ENCODE data around the gene C1orf21. TPM values are rescaled to one million over a fixed set of nuclear protein-coding genes. Genes with fewer than 3 reads are reported as not detected.

The C1orf21 gene
- total RNA-seq, 4 donors from 2014 or later: 24.0 to 43.0 (median 40.3) TPM

DNA sequence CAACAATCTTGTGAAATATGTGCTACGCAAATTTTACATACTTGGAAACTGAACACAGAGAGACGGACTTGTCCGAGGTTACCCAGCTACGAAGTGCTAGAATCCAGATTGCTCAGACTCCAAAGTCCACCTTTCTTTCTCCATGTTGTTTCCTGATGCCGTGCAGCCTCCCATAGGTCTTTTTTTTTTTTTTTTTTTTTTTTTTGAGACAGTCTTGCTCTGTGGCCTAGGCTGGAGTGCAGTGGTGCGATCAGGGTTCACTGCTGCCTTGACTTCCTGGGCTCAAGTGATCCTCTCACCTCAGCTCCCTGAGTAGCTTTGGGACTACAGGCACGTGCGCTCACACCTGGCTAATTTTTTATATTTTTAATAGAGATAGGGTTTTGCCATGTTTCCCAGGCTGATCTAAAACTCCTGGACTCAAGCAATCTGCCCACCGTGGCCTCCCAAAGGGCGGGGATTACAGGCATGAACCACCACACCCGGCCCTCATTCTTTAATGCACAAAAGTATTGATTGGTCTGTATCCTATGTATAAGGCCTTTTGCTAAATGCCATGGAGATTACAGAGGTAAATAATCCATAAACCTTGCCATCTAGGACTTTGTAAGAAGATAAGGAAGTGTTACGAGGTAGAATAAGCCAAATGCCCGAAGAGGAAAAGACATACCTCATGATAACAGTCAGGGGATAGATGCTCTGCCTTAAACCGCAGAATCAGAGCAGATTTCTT lies 92.8 kb downstream of the C1orf21 start:
- TF ChIP-seq, protein P1, sequence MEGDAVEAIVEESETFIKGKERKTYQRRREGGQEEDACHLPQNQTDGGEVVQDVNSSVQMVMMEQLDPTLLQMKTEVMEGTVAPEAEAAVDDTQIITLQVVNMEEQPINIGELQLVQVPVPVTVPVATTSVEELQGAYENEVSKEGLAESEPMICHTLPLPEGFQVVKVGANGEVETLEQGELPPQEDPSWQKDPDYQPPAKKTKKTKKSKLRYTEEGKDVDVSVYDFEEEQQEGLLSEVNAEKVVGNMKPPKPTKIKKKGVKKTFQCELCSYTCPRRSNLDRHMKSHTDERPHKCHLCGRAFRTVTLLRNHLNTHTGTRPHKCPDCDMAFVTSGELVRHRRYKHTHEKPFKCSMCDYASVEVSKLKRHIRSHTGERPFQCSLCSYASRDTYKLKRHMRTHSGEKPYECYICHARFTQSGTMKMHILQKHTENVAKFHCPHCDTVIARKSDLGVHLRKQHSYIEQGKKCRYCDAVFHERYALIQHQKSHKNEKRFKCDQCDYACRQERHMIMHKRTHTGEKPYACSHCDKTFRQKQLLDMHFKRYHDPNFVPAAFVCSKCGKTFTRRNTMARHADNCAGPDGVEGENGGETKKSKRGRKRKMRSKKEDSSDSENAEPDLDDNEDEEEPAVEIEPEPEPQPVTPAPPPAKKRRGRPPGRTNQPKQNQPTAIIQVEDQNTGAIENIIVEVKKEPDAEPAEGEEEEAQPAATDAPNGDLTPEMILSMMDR (IDR thresholded peaks at IDR 0.05): no peak
- ATAC-seq (ENCODE audit: low FRiP score) (no peak), DNase-seq (ENCODE audit: low spot score) (no peak)

DNA sequence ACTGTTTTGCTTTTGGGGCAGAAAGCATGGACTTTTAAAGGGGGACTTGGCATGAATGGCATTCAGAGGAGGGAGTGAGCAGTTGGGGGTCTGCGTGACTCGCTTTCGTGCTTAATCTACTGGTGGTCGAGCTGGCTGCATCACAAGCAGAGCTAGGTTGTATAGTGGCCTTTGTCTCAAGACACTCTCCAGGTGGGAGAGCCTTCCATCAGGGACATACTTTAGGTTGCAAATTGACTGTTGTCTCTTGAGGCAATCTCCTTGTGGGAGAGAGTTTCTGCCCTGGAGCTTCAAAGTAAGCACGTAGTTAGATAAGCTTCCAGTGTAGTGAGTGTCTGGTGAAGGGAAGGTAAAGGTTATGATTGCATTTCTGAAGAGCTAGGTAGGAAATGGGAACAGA lies 93.9 kb downstream of the C1orf21 start:
- TF ChIP-seq, protein P1 (IDR thresholded peaks at IDR 0.05): no peak
- no peak for DNase-seq (ENCODE audit: low spot score)
- no peak for ATAC-seq (ENCODE audit: low FRiP score)

DNA sequence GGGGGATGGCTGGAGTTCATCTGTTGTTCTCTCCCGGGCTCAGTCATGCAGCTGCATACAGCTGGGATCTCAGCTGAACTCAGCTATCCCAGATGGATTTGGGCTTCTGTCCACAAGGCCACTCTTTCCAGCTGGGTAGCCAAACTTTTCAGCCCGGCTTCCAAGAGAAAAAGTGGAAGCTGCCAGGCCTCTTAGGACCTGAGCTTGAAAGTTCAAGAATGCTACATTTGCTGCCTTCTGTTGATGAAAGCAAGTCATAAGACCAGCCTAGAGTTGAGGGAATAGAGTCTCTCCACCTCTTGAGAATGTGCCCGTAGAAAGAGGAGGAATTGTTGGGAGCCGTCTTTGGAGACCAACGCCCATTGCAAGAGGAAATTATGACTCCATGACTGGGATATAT lies 95.3 kb downstream of the C1orf21 start:
- DNase-seq (ENCODE audit: low spot score) (no peak), ATAC-seq (ENCODE audit: low FRiP score) (no peak)

DNA sequence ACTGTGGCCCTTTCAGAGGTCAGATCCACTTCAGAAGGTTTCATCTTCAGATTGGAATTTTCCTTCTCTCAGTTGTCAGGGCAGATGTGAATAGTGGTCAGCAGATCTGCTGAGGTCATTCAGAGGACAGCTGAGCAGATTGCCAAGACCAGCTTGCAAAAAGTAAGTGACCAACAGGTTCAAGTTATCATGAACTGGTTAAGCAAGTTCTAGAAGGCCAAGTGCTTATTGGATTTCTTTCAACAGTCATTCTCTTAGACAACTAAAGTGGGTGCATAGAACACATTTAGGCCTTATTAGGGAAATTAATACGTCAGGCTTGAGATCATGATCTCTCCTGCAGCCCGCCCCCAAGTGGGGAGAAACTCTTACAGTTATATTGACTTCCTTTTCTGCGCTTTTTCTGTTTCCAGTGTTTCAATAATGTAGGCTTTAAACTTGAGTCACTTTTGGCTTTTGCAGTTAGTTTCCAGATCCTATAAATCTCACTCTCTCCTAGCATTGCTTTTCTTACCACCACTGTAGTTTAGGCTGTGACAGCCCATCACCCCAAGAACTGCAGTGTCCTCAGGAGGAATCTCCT lies 96.4 kb downstream of the C1orf21 start:
- TF ChIP-seq, protein P1 (IDR thresholded peaks at IDR 0.05): no peak
- ATAC-seq (ENCODE audit: low FRiP score): peak; percentile 53
- no peak for DNase-seq (ENCODE audit: low spot score)

More for the DNA sequence above, 95.3 kb downstream of the C1orf21 start:
- TF ChIP-seq, protein P1 (IDR thresholded peaks at IDR 0.05): no peak

DNA sequence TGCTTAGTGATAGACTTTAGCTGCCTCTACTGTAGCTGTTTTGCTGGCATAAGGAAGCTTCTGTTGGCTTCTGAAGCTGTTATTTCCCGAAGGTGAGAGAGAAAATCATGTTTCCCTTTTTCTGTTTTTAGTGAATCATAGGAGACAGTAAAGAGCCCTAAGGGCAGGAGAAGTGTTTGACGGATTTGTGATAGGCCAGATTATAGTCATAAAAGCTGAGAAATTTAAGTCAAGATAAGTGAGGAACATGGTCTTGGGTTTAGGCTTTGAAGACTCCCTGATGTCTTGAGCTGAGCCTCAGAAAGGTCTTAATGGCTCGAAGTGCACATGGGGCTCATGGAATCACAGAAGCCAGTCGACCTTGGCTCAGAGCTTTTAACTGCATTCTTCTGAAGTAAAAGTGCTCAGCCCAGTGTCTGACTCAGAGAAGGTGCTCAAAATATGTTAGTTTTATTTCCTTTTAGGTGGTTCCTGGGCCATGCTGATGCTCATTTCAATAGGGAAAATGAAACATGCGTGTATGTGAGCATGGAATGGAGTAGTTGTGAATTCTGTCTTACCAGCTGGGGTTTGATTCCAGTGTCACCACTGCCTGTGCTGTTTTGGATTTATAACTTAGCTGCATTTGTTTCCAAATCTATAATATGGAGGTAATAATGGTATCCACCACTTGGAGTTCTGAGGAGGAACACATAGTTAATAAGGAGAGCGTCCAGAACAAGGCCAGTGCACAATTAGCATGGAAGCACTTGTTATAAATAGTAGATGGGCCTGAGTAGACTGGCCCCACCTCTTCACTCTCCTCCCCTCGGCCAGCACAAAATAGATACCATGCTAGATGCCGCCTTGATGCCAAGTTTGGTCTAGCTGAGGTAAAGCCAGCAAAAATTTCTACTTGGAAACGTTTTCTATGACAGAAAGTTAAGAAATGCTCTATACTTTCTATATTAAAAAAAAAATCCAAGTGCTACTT lies 99.2 kb downstream of the C1orf21 start:
- DNase-seq (ENCODE audit: low spot score) (no peak), ATAC-seq (ENCODE audit: low FRiP score) (no peak)
- TF ChIP-seq, protein P1 (IDR thresholded peaks at IDR 0.05): no peak

DNA sequence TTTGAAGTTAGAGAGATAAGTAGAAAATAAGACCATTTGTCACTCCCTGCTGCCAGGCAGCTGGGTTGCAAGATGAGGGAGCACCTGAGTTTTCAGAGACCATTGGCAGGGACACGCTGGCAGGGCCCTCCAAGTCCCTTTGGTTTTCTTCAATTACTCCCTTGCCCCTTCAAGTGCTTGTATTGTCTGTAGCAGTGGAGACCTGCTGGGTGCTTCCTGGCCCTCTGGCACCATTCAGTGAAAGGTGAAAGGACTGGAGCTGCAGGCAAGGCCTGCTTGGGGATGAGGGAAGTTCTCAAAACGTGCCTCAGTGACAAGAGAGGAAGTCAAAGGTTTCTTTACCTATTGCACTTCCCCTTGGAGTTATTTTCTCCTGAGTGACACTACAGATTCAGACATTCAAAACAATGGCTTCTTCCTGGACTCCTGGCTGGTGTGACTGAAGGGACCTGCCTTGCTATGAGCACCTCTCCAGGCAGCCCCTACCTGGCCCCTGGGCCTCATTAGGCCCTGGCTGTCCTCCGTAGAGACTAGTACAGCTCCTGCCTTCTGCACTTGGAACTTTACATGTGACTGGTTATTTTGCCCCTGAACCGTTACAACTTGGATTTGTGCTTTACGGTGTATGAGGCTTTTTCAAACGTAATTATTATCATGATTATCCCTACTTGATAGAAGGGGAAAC lies 100.1 kb downstream of the C1orf21 start:
- no peak for ATAC-seq (ENCODE audit: low FRiP score)
- TF ChIP-seq, protein P1 (IDR thresholded peaks at IDR 0.05): no peak

More for the DNA sequence above, 100.1 kb downstream of the C1orf21 start:
- DNase-seq (ENCODE audit: low spot score): no peak

Measured in omental fat pad (tissue), 4 donors.